CD4-positive, CD25-positive, alpha-beta regulatory T cell (primary cell): Measurements from ENCODE around the gene THOP1. TPM values are rescaled to one million over a fixed set of nuclear protein-coding genes. Genes with fewer than 3 reads are reported as not detected.

Experiments used
- ATAC-seq, 2 donors: fragments of 150-1000 bp; cut with Tn5 transposase; one replicate each; pipeline ENCODE4 v1.10.0; 2021; ENCODE audit warnings: low read depth in 2 of 2, moderate number of reproducible peaks in 2 of 2, moderate library complexity in 1 of 2
- DNase-seq, 3 donors: peaks; one replicate each; pipeline versions ENCODE4 v3.0.0 to v3.0.0-alpha.2; 2012 to 2022; ENCODE audit warnings: mixed read lengths in 1 of 3
- H3K27ac ChIP-seq: one replicate; pipeline ENCODE4 v1.7.0; 2013; ENCODE audit warnings: mild to moderate bottlenecking, low read length; ENCODE audit not compliant: insufficient read depth, poor library complexity, severe bottlenecking
- H3K27me3 ChIP-seq: one replicate; pipeline ENCODE4 v1.7.0; 2013; ENCODE audit warnings: low read length; ENCODE audit not compliant: control insufficient read depth, insufficient read depth
- H3K36me3 ChIP-seq: one replicate; pipeline ENCODE4 v1.7.0; 2013; ENCODE audit warnings: mild to moderate bottlenecking, low read length, moderate library complexity; ENCODE audit not compliant: control insufficient read depth, insufficient read depth
- H3K4me1 ChIP-seq: 2 replicates; pipeline ENCODE4 v1.7.0; 2013; ENCODE audit warnings: mild to moderate bottlenecking, low read length; ENCODE audit not compliant: insufficient read depth, control insufficient read depth, poor library complexity, severe bottlenecking
- H3K4me3 ChIP-seq: one replicate; pipeline ENCODE4 v1.7.0; 2013; ENCODE audit warnings: low read depth, mild to moderate bottlenecking, low read length, moderate library complexity
- H3K9me3 ChIP-seq, 2 experiments: 1 replicate in 1 of 2; 2 replicates in 1 of 2; pipeline ENCODE4 v1.7.0; 2013; ENCODE audit warnings: low read length in 2 of 2, mild to moderate bottlenecking in 1 of 2, moderate library complexity in 1 of 2; ENCODE audit not compliant: control insufficient read depth in 2 of 2
- H3K27ac Mint-ChIP-seq, 3 donors: one replicate each; pipeline ENCODE4 v1.8.0; 2020 to 2022; ENCODE audit warnings: mild to moderate bottlenecking in 3 of 3, mixed read lengths in 3 of 3, moderate library complexity in 2 of 3
- H3K27me3 Mint-ChIP-seq: one replicate; pipeline ENCODE4 v1.8.0; 2022; ENCODE audit warnings: mild to moderate bottlenecking, mixed read lengths
- H3K36me3 Mint-ChIP-seq: one replicate; pipeline ENCODE4 v1.8.0; 2020; ENCODE audit warnings: mixed read lengths
- H3K4me1 Mint-ChIP-seq, 4 donors: one replicate each; pipeline ENCODE4 v1.8.0; 2020 to 2022; ENCODE audit warnings: mixed read lengths in 4 of 4, mild to moderate bottlenecking in 1 of 4
- H3K4me3 Mint-ChIP-seq, 4 donors: one replicate each; pipeline ENCODE4 v1.8.0; 2020 to 2022; ENCODE audit warnings: mild to moderate bottlenecking in 4 of 4, mixed read lengths in 4 of 4, moderate library complexity in 3 of 4
- H3K9me3 Mint-ChIP-seq, 7 donors: one replicate each; pipeline ENCODE4 v1.8.0; 2020 to 2022; ENCODE audit warnings: mixed read lengths in 7 of 7, mild to moderate bottlenecking in 3 of 7, moderate library complexity in 2 of 7
- polyA plus RNA-seq, 4 donors: library from polyadenylated mRNA; unstranded; fragments of 300-500 nt; fragmentation: Illumina TruSeq; gene quantifications; one replicate each; pipeline ENCODE4 v1.2.3, GENCODE V29; 2021
- total RNA-seq: library from RNA; stranded (reverse); gene quantifications from one replicate; pipeline ENCODE4 v1.2.3, GENCODE V29; 2022

Gene THOP1
- total and polyA plus RNA-seq, 5 donors from 2014 or later: 20.0 to 28.0 (median 25.9) TPM

- Mint-ChIP-seq H3K36me3 (peaks cover 6% of the 10 kb centered on the region), H3K4me3 (peak overlapping the region; percentile 81 to 88 (median 84)), H3K27me3 (no peaks in the 10 kb centered on the region), H3K27ac (peak overlapping the region in 2 of 3 donors; percentile 23 to 55), H3K9me3 (no peaks in the 10 kb centered on the region), H3K4me1 (peaks cover 0 to 26% (median 4%) of the 10 kb centered on the region in 4 donors)
- peak in 1 of 3 donors; percentile 15 for DNase-seq
- H3K9me3 ChIP-seq: no peaks in the 10 kb centered on the region
- no peaks in the 10 kb centered on the region for H3K36me3 ChIP-seq
- no peak overlapping the region for H3K27ac ChIP-seq
- H3K4me3 ChIP-seq: peak overlapping the region; percentile 64
- H3K4me1 ChIP-seq: peaks cover 14% of the 10 kb centered on the region
- no peaks in the 10 kb centered on the region for H3K27me3 ChIP-seq
- ATAC-seq: peak in 1 of 2 donors; percentile 1
Measured at GRCh38 chr19:2820112-2820702, 34.9 kb downstream of the THOP1 start.

GRCh38 chr19:2822846-2823245 lies 37.5 kb downstream of the THOP1 start:
- no peak overlapping the region for H3K4me3 ChIP-seq
- no peaks in the 10 kb centered on the region for H3K9me3 ChIP-seq
- H3K27me3 ChIP-seq: no peaks in the 10 kb centered on the region
- Mint-ChIP-seq H3K27me3 (no peaks in the 10 kb centered on the region), H3K9me3 (peaks cover 0 to 3% (median 0%) of the 10 kb centered on the region in 7 donors), H3K36me3 (peaks cover 10% of the 10 kb centered on the region), H3K4me3 (peak overlapping the region in 2 of 4 donors; percentile 31 to 83), H3K4me1 (peaks cover 0 to 26% (median 4%) of the 10 kb centered on the region in 4 donors), H3K27ac (no peak overlapping the region)
- peaks cover 14% of the 10 kb centered on the region for H3K4me1 ChIP-seq
- no peak for DNase-seq
- ATAC-seq: no peak
- H3K27ac ChIP-seq: no peak overlapping the region
- H3K36me3 ChIP-seq: peaks cover 1% of the 10 kb centered on the region

GRCh38 chr19:2823646-2824045 lies 38.3 kb downstream of the THOP1 start:
- no peak overlapping the region for H3K27ac ChIP-seq
- H3K9me3 ChIP-seq: no peaks in the 10 kb centered on the region
- peaks cover 3% of the 10 kb centered on the region for H3K36me3 ChIP-seq
- no peak overlapping the region for H3K4me3 ChIP-seq
- H3K4me1 ChIP-seq: peaks cover 14% of the 10 kb centered on the region
- ATAC-seq: no peak
- peaks cover 0 to 3% (median 0%) of the 10 kb centered on the region in 7 donors for H3K9me3 Mint-ChIP-seq
- H3K27me3 ChIP-seq: no peaks in the 10 kb centered on the region
- no peaks in the 10 kb centered on the region for H3K27me3 Mint-ChIP-seq
- H3K36me3 Mint-ChIP-seq: peaks cover 18% of the 10 kb centered on the region
- DNase-seq: no peak
- peaks cover 0 to 26% (median 7%) of the 10 kb centered on the region in 4 donors for H3K4me1 Mint-ChIP-seq
- H3K27ac Mint-ChIP-seq: no peak overlapping the region
- peak overlapping the region in 2 of 4 donors; percentile 9 to 47 for H3K4me3 Mint-ChIP-seq

GRCh38 chr19:2824129-2824528 lies 38.8 kb downstream of the THOP1 start:
- no peak for DNase-seq
- Histone ChIP-seq H3K36me3 (peaks cover 3% of the 10 kb centered on the region), H3K27ac (no peak overlapping the region), H3K4me3 (no peak overlapping the region), H3K9me3 (no peaks in the 10 kb centered on the region), H3K27me3 (no peaks in the 10 kb centered on the region), H3K4me1 (peaks cover 14% of the 10 kb centered on the region)
- Mint-ChIP-seq H3K27ac (no peak overlapping the region), H3K27me3 (no peaks in the 10 kb centered on the region), H3K9me3 (peaks cover 0 to 4% (median 0%) of the 10 kb centered on the region in 7 donors), H3K4me3 (peak overlapping the region in 1 of 4 donors; percentile 60), H3K36me3 (peaks cover 19% of the 10 kb centered on the region), H3K4me1 (peaks cover 0 to 26% (median 7%) of the 10 kb centered on the region in 4 donors)
- ATAC-seq: no peak

GRCh38 chr19:2827022-2827421 lies 41.7 kb downstream of the THOP1 start:
- Mint-ChIP-seq H3K9me3 (peaks cover 0 to 16% (median 3%) of the 10 kb centered on the region in 7 donors), H3K27me3 (no peaks in the 10 kb centered on the region), H3K27ac (no peak overlapping the region), H3K4me3 (no peak overlapping the region), H3K4me1 (peaks cover 0 to 8% (median 3%) of the 10 kb centered on the region in 4 donors), H3K36me3 (peaks cover 19% of the 10 kb centered on the region)
- no peaks in the 10 kb centered on the region for H3K27me3 ChIP-seq
- no peak for ATAC-seq
- H3K9me3 ChIP-seq: peaks cover 0 to under 1% of the 10 kb centered on the region in 2 experiments
- no peak overlapping the region for H3K27ac ChIP-seq
- H3K36me3 ChIP-seq: peaks cover 3% of the 10 kb centered on the region
- H3K4me3 ChIP-seq: no peak overlapping the region
- no peak for DNase-seq
- H3K4me1 ChIP-seq: no peaks in the 10 kb centered on the region

- H3K27ac Mint-ChIP-seq: no peak overlapping the region
Measured at GRCh38 chr19:2827840-2828489, 42.7 kb downstream of the THOP1 start.

GRCh38 chr19:2834294-2834871 lies 49.1 kb downstream of the THOP1 start:
- Histone ChIP-seq H3K9me3 (peaks cover 36 to 51% of the 10 kb centered on the region in 2 experiments), H3K4me3 (no peak overlapping the region), H3K4me1 (no peaks in the 10 kb centered on the region), H3K36me3 (peaks cover 17% of the 10 kb centered on the region), H3K27ac (no peak overlapping the region), H3K27me3 (no peaks in the 10 kb centered on the region)
- Mint-ChIP-seq H3K36me3 (peaks cover 30% of the 10 kb centered on the region), H3K9me3 (peaks cover 4 to 61% (median 18%) of the 10 kb centered on the region in 7 donors), H3K27ac (no peak overlapping the region), H3K27me3 (no peaks in the 10 kb centered on the region), H3K4me3 (no peak overlapping the region), H3K4me1 (peaks cover 0 to 3% (median 0%) of the 10 kb centered on the region in 4 donors)
- DNase-seq (no peak), ATAC-seq (no peak)

More at GRCh38 chr19:2827840-2828489, 42.7 kb downstream of the THOP1 start:
- no peak overlapping the region for H3K4me3 ChIP-seq
- no peaks in the 10 kb centered on the region for H3K27me3 Mint-ChIP-seq
- H3K4me1 ChIP-seq: no peaks in the 10 kb centered on the region
- no peak for ATAC-seq
- H3K27ac ChIP-seq: no peak overlapping the region
- peaks cover 0 to 24% (median 7%) of the 10 kb centered on the region in 7 donors for H3K9me3 Mint-ChIP-seq
- H3K9me3 ChIP-seq: peaks cover 8 to 10% of the 10 kb centered on the region in 2 experiments
- H3K36me3 ChIP-seq: peaks cover 12% of the 10 kb centered on the region
- no peak for DNase-seq
- peaks cover 0 to 7% (median 2%) of the 10 kb centered on the region in 4 donors for H3K4me1 Mint-ChIP-seq
- no peaks in the 10 kb centered on the region for H3K27me3 ChIP-seq
- no peak overlapping the region for H3K4me3 Mint-ChIP-seq
- peaks cover 23% of the 10 kb centered on the region for H3K36me3 Mint-ChIP-seq
